GM18499 (cell line): ENCODE measurements around the gene CCDC192.
"Not testable (repeated sequence)": the region's sequence is repeated elsewhere in the genome, so short reads cannot be mapped to it uniquely, and the experiment has no call there.

Experiments used
- ATAC-seq: cut with Tn5 transposase; IDR thresholded peaks from one replicate; pipeline ENCODE4 v1.9.1; 2021; ENCODE audit warnings: moderate number of reproducible peaks; ENCODE audit not compliant: insufficient read depth, unreplicated experiment

The CCDC192 gene

GRCh38 chr5:127839072-127839471 lies 135.9 kb downstream of the CCDC192 start:
- no peak for ATAC-seq

- peak; percentile 25 for ATAC-seq
Observed at GRCh38 chr5:127839496-127840197, 136.5 kb downstream of the CCDC192 start.

GRCh38 chr5:127840198-127840524 lies 137.0 kb downstream of the CCDC192 start:
- peak; percentile 64 for ATAC-seq

GRCh38 chr5:127840809-127841208 lies 137.6 kb downstream of the CCDC192 start:
- ATAC-seq = no peak

GRCh38 chr5:127844581-127845021 lies 141.4 kb downstream of the CCDC192 start:
- ATAC-seq = no peak

GRCh38 chr5:127846884-127847283 lies 143.7 kb downstream of the CCDC192 start:
- no peak for ATAC-seq

- ATAC-seq = not testable (repeated sequence)
Observed at GRCh38 chr5:127847641-127848040, 144.4 kb downstream of the CCDC192 start.

GRCh38 chr5:127848098-127848497 lies 144.9 kb downstream of the CCDC192 start:
- no peak for ATAC-seq

GRCh38 chr5:127849408-127849807 lies 146.2 kb downstream of the CCDC192 start:
- no peak for ATAC-seq

GRCh38 chr5:127849891-127850290 lies 146.7 kb downstream of the CCDC192 start:
- ATAC-seq = no peak

- no peak for ATAC-seq
Observed at GRCh38 chr5:127851964-127852363, 148.8 kb downstream of the CCDC192 start.

GRCh38 chr5:127854520-127854919 lies 151.3 kb downstream of the CCDC192 start:
- no peak for ATAC-seq

GRCh38 chr5:127856292-127856691 lies 153.1 kb downstream of the CCDC192 start:
- peak; percentile 85 for ATAC-seq

- ATAC-seq = no peak
Observed at GRCh38 chr5:127858116-127858784, 155.1 kb downstream of the CCDC192 start.

GRCh38 chr5:127860291-127860690 lies 157.1 kb downstream of the CCDC192 start:
- ATAC-seq = no peak

- ATAC-seq = no peak
Observed at GRCh38 chr5:127863161-127863560, 160.0 kb downstream of the CCDC192 start.

GRCh38 chr5:127863610-127864395 lies 160.6 kb downstream of the CCDC192 start:
- no peak for ATAC-seq

- no peak for ATAC-seq
Observed at GRCh38 chr5:127864511-127864910, 161.3 kb downstream of the CCDC192 start.

GRCh38 chr5:127865273-127865672 lies 162.1 kb downstream of the CCDC192 start:
- no peak for ATAC-seq

- no peak for ATAC-seq
Observed at GRCh38 chr5:127867022-127867783, 164.0 kb downstream of the CCDC192 start.
